Hippocampal formation (tissue), 2 donors: ENCODE measurements around the gene SLC46A1.

Experiments
- DNase-seq, 2 donors: peaks; one replicate each; lab custom pipeline; 2025; lab: John Stamatoyannopoulos, UW

SLC46A1 gene

GRCh38 chr17:28404461-28404811 is 1.6 kb downstream of the SLC46A1 start:
- DNase-seq: no peak

- DNase-seq: no peak
Observed at GRCh38 chr17:28404007-28404406, 2.0 kb downstream of the SLC46A1 start.

- DNase-seq: no peak
Observed at GRCh38 chr17:28402844-28403243, 3.2 kb downstream of the SLC46A1 start.

- DNase-seq: no peak
Observed at GRCh38 chr17:28402224-28402630, 3.8 kb downstream of the SLC46A1 start.

- no peak for DNase-seq
Observed at GRCh38 chr17:28399808-28400207, 6.2 kb downstream of the SLC46A1 start.

GRCh38 chr17:28398280-28398981 is 7.6 kb downstream of the SLC46A1 start:
- DNase-seq: no peak

- DNase-seq: no peak
Observed at GRCh38 chr17:28397687-28398279, 8.2 kb downstream of the SLC46A1 start.

GRCh38 chr17:28397275-28397674 is 8.7 kb downstream of the SLC46A1 start:
- no peak for DNase-seq

- no peak for DNase-seq
Observed at GRCh38 chr17:28396635-28397239, 9.3 kb downstream of the SLC46A1 start.

GRCh38 chr17:28395968-28396367 is 10.0 kb downstream of the SLC46A1 start:
- no peak for DNase-seq

GRCh38 chr17:28395426-28395825 is 10.6 kb downstream of the SLC46A1 start:
- no peak for DNase-seq

GRCh38 chr17:28394337-28395116 is 11.5 kb downstream of the SLC46A1 start:
- DNase-seq: no peak

GRCh38 chr17:28392491-28392890 is 13.5 kb downstream of the SLC46A1 start:
- DNase-seq: no peak

GRCh38 chr17:28391401-28391800 is 14.6 kb downstream of the SLC46A1 start:
- DNase-seq: no peak

- DNase-seq: no peak
Observed at GRCh38 chr17:28390984-28391383, 15.0 kb downstream of the SLC46A1 start.

GRCh38 chr17:28390563-28390962 is 15.4 kb downstream of the SLC46A1 start:
- DNase-seq: no peak

- DNase-seq: no peak
Observed at GRCh38 chr17:28390141-28390540, 15.9 kb downstream of the SLC46A1 start.

- DNase-seq: no peak
Observed at GRCh38 chr17:28388106-28388505, 17.9 kb downstream of the SLC46A1 start.

- DNase-seq: no peak
Observed at GRCh38 chr17:28386391-28386790, 19.6 kb downstream of the SLC46A1 start.

GRCh38 chr17:28385406-28385805 is 20.6 kb downstream of the SLC46A1 start:
- no peak for DNase-seq

GRCh38 chr17:28385037-28385400 is 21.0 kb downstream of the SLC46A1 start:
- DNase-seq: no peak

- no peak for DNase-seq
Observed at GRCh38 chr17:28384281-28385036, 21.6 kb downstream of the SLC46A1 start.
